K562 (cell line): ENCODE data around the gene THRSP. TPM values are rescaled to one million over a fixed set of nuclear protein-coding genes. Genes with fewer than 3 reads are reported as not detected.

Experiments used
- CBFA2T2 ChIP-seq: fragments of 450-650 bp; conservative IDR thresholded peaks from 2 replicates; pipeline ENCODE4 v1.6.1; 2017; ENCODE audit warnings: mild to moderate bottlenecking
- DIDO1 ChIP-seq: fragments of 450-650 bp; IDR thresholded peaks from 2 replicates; pipeline ENCODE4 v1.6.1; 2016; ENCODE audit warnings: low read depth, missing biosample characterization, missing genetic modification characterization
- KLF13 ChIP-seq: fragments of 450-650 bp; IDR thresholded peaks from 2 replicates; pipeline ENCODE4 v1.6.1; 2016; ENCODE audit warnings: missing genetic modification characterization, low read depth, mild to moderate bottlenecking, missing compliant biosample characterization, moderate library complexity, borderline replicate concordance
- LARP7 ChIP-seq: fragments of 450-650 bp; IDR thresholded peaks from 2 replicates; pipeline ENCODE4 v1.6.1; 2016
- MXI1 ChIP-seq: IDR thresholded peaks from 2 replicates; pipeline ENCODE4 v1.6.1; 2011; ENCODE audit warnings: low read depth, mild to moderate bottlenecking, improper control_type of control experiment, low read length
- NUFIP1 ChIP-seq: fragments of 450-650 bp; IDR thresholded peaks from 2 replicates; pipeline ENCODE4 v1.6.1; 2018; ENCODE audit not compliant: partially characterized antibody
- PCBP1 ChIP-seq: fragments of 200-400 bp; formaldehyde crosslinking; IDR thresholded peaks from 2 replicates; pipeline ENCODE4 v1.6.1; 2018; ENCODE audit warnings: mild to moderate bottlenecking, low read depth, low read length; ENCODE audit not compliant: poor library complexity, severe bottlenecking
- POLR2AphosphoS5 ChIP-seq: IDR thresholded peaks from 2 replicates; pipeline ENCODE4 v1.6.1; 2011; ENCODE audit warnings: mild to moderate bottlenecking, low read depth, low read length, moderate library complexity; ENCODE audit not compliant: control insufficient read depth, insufficient read depth
- PRDM10 ChIP-seq: fragments of 450-650 bp; IDR thresholded peaks from 2 replicates; pipeline ENCODE4 v1.6.1; 2018; ENCODE audit not compliant: partially characterized antibody
- RFX7 ChIP-seq: fragments of 250-450 bp; sonication (Bioruptor Pico); IDR thresholded peaks from 2 replicates; pipeline ENCODE4 v1.5.1; 2021; ENCODE audit warnings: mild to moderate bottlenecking
- SNIP1 ChIP-seq: fragments of 450-650 bp; IDR thresholded peaks from 2 replicates; pipeline ENCODE4 v1.7.1; 2017; ENCODE audit warnings: low read depth, mild to moderate bottlenecking
- TRIM25 ChIP-seq: fragments of 450-650 bp; IDR thresholded peaks from 2 replicates; pipeline ENCODE4 v1.7.0; 2016; ENCODE audit warnings: borderline replicate concordance
- ZBTB34 ChIP-seq: fragments of 250-450 bp; sonication (Bioruptor Pico); IDR thresholded peaks from 2 replicates; pipeline ENCODE4 v1.8.0; 2021; ENCODE audit warnings: mild to moderate bottlenecking, moderate library complexity
- ZNF316 ChIP-seq: fragments of 450-650 bp; IDR thresholded peaks from 2 replicates; pipeline ENCODE4 v1.6.1; 2016
- ZNF431 ChIP-seq: sonication (generic); formaldehyde crosslinking; IDR thresholded peaks from 2 replicates; pipeline ENCODE4 v1.8.0; 2022; ENCODE audit warnings: mild to moderate bottlenecking, missing genetic modification reagents
- ZNF609 ChIP-seq: sonication (generic); formaldehyde crosslinking; IDR thresholded peaks from 2 replicates; pipeline ENCODE4 v1.8.1; 2023; ENCODE audit warnings: missing genetic modification reagents, mild to moderate bottlenecking, borderline replicate concordance
- polyA plus RNA-seq, 8 experiments: library from polyadenylated mRNA; depleted of rRNA in 4 of 8; stranded (reverse) in 5 of 8; unstranded in 3 of 8; fragments of >200 nt; fragmentation: Nextera tagmentation in 2 of 8; fragmentation: Illumina TruSeq in 1 of 8; extraction: Ambion mirVana in 2 of 8; extraction: Trizol in 1 of 8; gene quantifications; 2 replicates each; pipeline versions ENCODE4 v1.2.1 to v1.2.3, GENCODE V29; 2011 to 2014; ENCODE audit warnings: inconsistent platforms in 1 of 8, missing spikeins in 1 of 8
- total RNA-seq, 7 experiments: library from RNA; depleted of rRNA in 6 of 7; stranded (reverse); fragments of >200 nt in 6 of 7; fragmentation: Illumina TruSeq in 2 of 7; extraction: Trizol in 2 of 7; gene quantifications; 2 replicates each; pipeline versions ENCODE4 v1.2.1 to v1.2.3, GENCODE V29; 2011 to 2021; ENCODE audit warnings: low replicate concordance in 1 of 7

THRSP gene
- total and polyA plus RNA-seq, 9 of the 15 experiments (the other 6 are each of a cell fraction or from before 2014, with no cell fraction given): 0.23 to 0.56 (median 0.31) TPM; not detected in 2

- TF ChIP-seq ZNF609 (no peak), ZBTB34 (CRISPR knock-in tag) (no peak), TRIM25 (no peak), ZNF316 (no peak), MXI1 (no peak), LARP7 (no peak), POLR2AphosphoS5 (0 out of 2 replicates have a peak, but pooled peaks have one; percentile 17), ZNF431 (CRISPR knock-in tag) (no peak), PCBP1 (no peak), DIDO1 (no peak), RFX7 (CRISPR knock-in tag) (no peak), PRDM10 (peak; percentile 18), CBFA2T2 (no peak), SNIP1 (no peak), NUFIP1 (no peak), KLF13 (tag) (no peak)
Measured at GRCh38 chr11:78050964-78051831, 12.5 kb upstream of the THRSP start (continued).
